A549 (cell line): Measurements from ENCODE around the gene CTU1. TPM values are rescaled to one million over a fixed set of nuclear protein-coding genes. Genes with fewer than 3 reads are reported as not detected.

Source experiments
- ATAC-seq, 2 experiments: fragments of 200-7000 bp in 1 of 2; fragments of >200 bp in 1 of 2; cut with Nextera tagmentation in 1 of 2; cut with Tn5 transposase in 1 of 2; 3 replicates each; pipeline versions ENCODE4 v1.8.0 to v1.9.1; 2018 to 2020; ENCODE audit warnings: mild to moderate bottlenecking in 1 of 2, moderate library complexity in 1 of 2
- CTCF ChIA-PET: fragments of 300-600 bp; sonication (Branson Sonifier 250); formaldehyde crosslinking; extraction: SDS; loops from one replicate; lab custom pipeline; 2021; ENCODE audit warnings: antibody characterized with exemption, inconsistent platforms; lab: Yijun Ruan, JAX
- POLR2A ChIA-PET: fragments of 350-600 bp; formaldehyde crosslinking; extraction: SDS; loops from one replicate; lab custom pipeline; 2021; ENCODE audit warnings: antibody characterized with exemption, inconsistent platforms; lab: Yijun Ruan, JAX
- DNase-seq, 2 experiments: peaks; one replicate each; pipeline versions ENCODE4 v3.0.0 to v3.0.0-alpha.2; 2011 to 2016; ENCODE audit warnings: low read depth in 1 of 2, low spot score in 1 of 2
- FAIRE-seq: peaks from 2 replicates; lab custom pipeline; 2011; peaks lifted over from hg19 to GRCh38; lab: Jason Lieb, UNC
- H3K27ac ChIP-seq, 2 experiments: fragments of >200 bp; sonication (Bioruptor Twin); formaldehyde crosslinking; 3 replicates each; pipeline ENCODE4 v1.5.1; 2016 to 2017
- H3K4me1 ChIP-seq: fragments of >200 bp; sonication (Bioruptor Twin); formaldehyde crosslinking; 3 replicates; pipeline ENCODE4 v1.6.1; 2016
- H3K4me2 ChIP-seq: fragments of >200 bp; sonication (Bioruptor Twin); formaldehyde crosslinking; 3 replicates; pipeline ENCODE4 v1.6.1; 2016
- H3K4me3 ChIP-seq: fragments of >200 bp; sonication (Bioruptor Twin); formaldehyde crosslinking; 3 replicates; pipeline ENCODE4 v1.5.1; 2016
- H3K9me3 ChIP-seq: fragments of >200 bp; sonication (Bioruptor Twin); formaldehyde crosslinking; 3 replicates; pipeline ENCODE4 v1.6.1; 2016
- BHLHE40 ChIP-seq: IDR thresholded peaks from 2 replicates; pipeline ENCODE4 v1.6.1; 2012; ENCODE audit warnings: low read depth, low read length, inconsistent platforms
- CBX8 ChIP-seq: fragments of 200-600 bp; sonication (generic); IDR thresholded peaks from 2 replicates; pipeline ENCODE4 v1.6.1; 2016
- CEBPB ChIP-seq, 2 experiments: fragments of >200 bp in 1 of 2; sonication (Bioruptor Twin) in 1 of 2; formaldehyde crosslinking in 1 of 2; IDR thresholded peaks; 2 replicates each; pipeline ENCODE4 v1.6.1; 2012 to 2016
- CHD2 ChIP-seq: fragments of 150-350 bp; IDR thresholded peaks from 2 replicates; pipeline ENCODE4 v1.6.1; 2014; ENCODE audit warnings: low read length; ENCODE audit not compliant: partially characterized antibody
- HDAC2 ChIP-seq: fragments of 200-600 bp; sonication (generic); IDR thresholded peaks from 2 replicates; pipeline ENCODE4 v1.6.1; 2016
- HOXB5 ChIP-seq: fragments of 250-450 bp; sonication (Bioruptor Pico); IDR thresholded peaks from 2 replicates; pipeline ENCODE4 v1.5.0; 2020; ENCODE audit warnings: mild to moderate bottlenecking, moderate library complexity
- KDM1A ChIP-seq: fragments of 200-600 bp; sonication (generic); IDR thresholded peaks from 2 replicates; pipeline ENCODE4 v1.6.1; 2016; ENCODE audit warnings: low read depth, mild to moderate bottlenecking
- MAFK ChIP-seq: fragments of 450-650 bp; IDR thresholded peaks from 2 replicates; pipeline ENCODE4 v1.6.1; 2014; ENCODE audit not compliant: partially characterized antibody
- MAX ChIP-seq: IDR thresholded peaks from 2 replicates; pipeline ENCODE4 v1.6.1; 2012
- MAZ ChIP-seq: fragments of 150-350 bp; IDR thresholded peaks from 2 replicates; pipeline ENCODE4 v1.6.1; 2014; ENCODE audit warnings: antibody characterized with exemption, low read depth, low read length, borderline replicate concordance
- MYC ChIP-seq: IDR thresholded peaks from 2 replicates; pipeline ENCODE4 v1.6.1; 2012; ENCODE audit warnings: mild to moderate bottlenecking, inconsistent platforms, low read length, improper control_type of control experiment, borderline replicate concordance
- NPAS2 ChIP-seq: fragments of 250-450 bp; sonication (Bioruptor Pico); IDR thresholded peaks from 2 replicates; pipeline ENCODE4 v1.8.0; 2022; ENCODE audit warnings: mild to moderate bottlenecking, moderate library complexity, borderline replicate concordance
- PBX3 ChIP-seq: IDR thresholded peaks from 2 replicates; pipeline ENCODE4 v1.6.1; 2012
- RFX5 ChIP-seq: fragments of 450-650 bp; IDR thresholded peaks from 2 replicates; pipeline ENCODE4 v1.7.1; 2014; ENCODE audit warnings: antibody characterized with exemption, mild to moderate bottlenecking, moderate library complexity
- RNF2 ChIP-seq: fragments of 200-600 bp; sonication (generic); IDR thresholded peaks from 2 replicates; pipeline ENCODE4 v1.6.1; 2016; ENCODE audit warnings: low read depth, mild to moderate bottlenecking, antibody characterized with exemption, moderate library complexity, borderline replicate concordance
- SREBF2 ChIP-seq: fragments of 450-650 bp; IDR thresholded peaks from 2 replicates; pipeline ENCODE4 v1.6.1; 2014; ENCODE audit warnings: mild to moderate bottlenecking, moderate library complexity
- TFCP2L1 ChIP-seq: fragments of 250-450 bp; sonication (Bioruptor Pico); IDR thresholded peaks from 2 replicates; pipeline ENCODE4 v1.5.0; 2021; ENCODE audit warnings: mild to moderate bottlenecking
- ZC3H11A ChIP-seq: fragments of 450-650 bp; IDR thresholded peaks from 2 replicates; pipeline ENCODE4 v1.6.1; 2014; ENCODE audit warnings: antibody characterized with exemption, mild to moderate bottlenecking
- ZFP36 ChIP-seq: fragments of 450-650 bp; IDR thresholded peaks from 2 replicates; pipeline ENCODE4 v1.6.1; 2014; ENCODE audit warnings: borderline replicate concordance; ENCODE audit not compliant: partially characterized antibody
- WGBS: methylation state at CpG from one replicate; pipeline ENCODE4 v1.1.6; 2017; ENCODE audit errors: missing lambda C conversion rate; 5-methylcytosine and 5-hydroxymethylcytosine counted together
- polyA plus RNA-seq, 4 experiments: library from polyadenylated mRNA; depleted of rRNA in 3 of 4; stranded (reverse); fragments of >200 nt; fragmentation: RNase III in 1 of 4; extraction: RNeasy Plus Mini Kit Qiagen cat#74134 plus additional on column Dnase treatment in 1 of 4; gene quantifications; 2 replicates in 3 of 4; 3 replicates in 1 of 4; pipeline ENCODE4 v1.2.3, GENCODE V29; 2011 to 2017
- TF ChIP-seq, protein P1 (sequence below): fragments of 200-600 bp; sonication (generic); IDR thresholded peaks from 2 replicates; pipeline ENCODE4 v1.6.1; 2016; ENCODE audit warnings: antibody characterized with exemption, mild to moderate bottlenecking, moderate library complexity
- TF ChIP-seq, protein P2 (sequence below): fragments of 150-350 bp; IDR thresholded peaks from 2 replicates; pipeline ENCODE4 v1.6.1; 2014; ENCODE audit warnings: low read depth, mild to moderate bottlenecking, low read length

Gene CTU1
- polyA plus RNA-seq, 2 of the 4 experiments (the other 2 are of a cell fraction), result 4.5 to 7.4 TPM

GRCh38 chr19:51098365-51099046, 9.7 kb downstream of the CTU1 start:
- TF ChIP-seq, protein P1, sequence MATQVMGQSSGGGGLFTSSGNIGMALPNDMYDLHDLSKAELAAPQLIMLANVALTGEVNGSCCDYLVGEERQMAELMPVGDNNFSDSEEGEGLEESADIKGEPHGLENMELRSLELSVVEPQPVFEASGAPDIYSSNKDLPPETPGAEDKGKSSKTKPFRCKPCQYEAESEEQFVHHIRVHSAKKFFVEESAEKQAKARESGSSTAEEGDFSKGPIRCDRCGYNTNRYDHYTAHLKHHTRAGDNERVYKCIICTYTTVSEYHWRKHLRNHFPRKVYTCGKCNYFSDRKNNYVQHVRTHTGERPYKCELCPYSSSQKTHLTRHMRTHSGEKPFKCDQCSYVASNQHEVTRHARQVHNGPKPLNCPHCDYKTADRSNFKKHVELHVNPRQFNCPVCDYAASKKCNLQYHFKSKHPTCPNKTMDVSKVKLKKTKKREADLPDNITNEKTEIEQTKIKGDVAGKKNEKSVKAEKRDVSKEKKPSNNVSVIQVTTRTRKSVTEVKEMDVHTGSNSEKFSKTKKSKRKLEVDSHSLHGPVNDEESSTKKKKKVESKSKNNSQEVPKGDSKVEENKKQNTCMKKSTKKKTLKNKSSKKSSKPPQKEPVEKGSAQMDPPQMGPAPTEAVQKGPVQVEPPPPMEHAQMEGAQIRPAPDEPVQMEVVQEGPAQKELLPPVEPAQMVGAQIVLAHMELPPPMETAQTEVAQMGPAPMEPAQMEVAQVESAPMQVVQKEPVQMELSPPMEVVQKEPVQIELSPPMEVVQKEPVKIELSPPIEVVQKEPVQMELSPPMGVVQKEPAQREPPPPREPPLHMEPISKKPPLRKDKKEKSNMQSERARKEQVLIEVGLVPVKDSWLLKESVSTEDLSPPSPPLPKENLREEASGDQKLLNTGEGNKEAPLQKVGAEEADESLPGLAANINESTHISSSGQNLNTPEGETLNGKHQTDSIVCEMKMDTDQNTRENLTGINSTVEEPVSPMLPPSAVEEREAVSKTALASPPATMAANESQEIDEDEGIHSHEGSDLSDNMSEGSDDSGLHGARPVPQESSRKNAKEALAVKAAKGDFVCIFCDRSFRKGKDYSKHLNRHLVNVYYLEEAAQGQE, result no peak
- TF ChIP-seq HOXB5 (no peak), NPAS2 (CRISPR knock-in tag) (no peak), TFCP2L1 (no peak), HDAC2 (no peak), RFX5 (no peak), ZC3H11A (no peak), ZFP36 (no peak), MAFK (no peak), MYC (no peak), CHD2 (no peak), PBX3 (no peak)
- FAIRE-seq, result no peak
- 96% methylated on average over 76 of the region's 78 CpGs for WGBS
- peaks cover 10% of the 10 kb centered on the region; the same call in 1 of the 3 replicates for H3K4me1 ChIP-seq
- H3K9me3 ChIP-seq, result no peaks in the 10 kb centered on the region
- no peak overlapping the region for H3K4me2 ChIP-seq
- no peak overlapping the region for H3K27ac ChIP-seq
- no peak for ATAC-seq
- no peak for DNase-seq
- ChIA-PET CTCF (interaction anchor here (0.6 to 9.7 kb wide), 2 partner anchors 79 to 571 kb away, joined by 4 to 147 read pairs; partner anchors contain the start of gene KLK10), POLR2A (no interaction called here)
- no peak overlapping the region for H3K4me3 ChIP-seq

DNA sequence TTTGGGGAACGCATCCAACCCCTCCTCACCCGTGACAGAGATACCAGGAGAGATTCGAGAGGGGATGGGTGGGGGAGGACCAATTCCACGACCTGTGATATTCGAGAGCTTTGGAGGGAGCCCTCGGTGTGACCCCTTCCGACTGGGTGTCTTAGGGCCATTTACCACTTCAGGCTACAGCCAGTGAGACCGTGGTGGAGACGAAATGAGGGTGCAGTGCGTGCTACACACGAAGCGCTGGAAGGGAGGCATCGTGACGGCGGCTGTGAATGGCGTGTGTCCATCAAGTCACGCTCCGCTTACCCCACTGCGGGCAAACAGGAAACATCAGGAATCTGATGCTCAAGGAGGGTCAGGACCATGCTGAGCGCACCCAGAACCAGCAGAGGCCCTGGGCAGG, 10.4 kb downstream of the CTU1 start:
- FAIRE-seq, result no peak
- H3K9me3 ChIP-seq, result no peaks in the 10 kb centered on the region
- peaks cover 10% of the 10 kb centered on the region; the same call in 1 of the 3 replicates for H3K4me1 ChIP-seq
- no peak overlapping the region for H3K4me2 ChIP-seq
- 76% methylated on average over 20 of the region's 20 CpGs for WGBS
- no peak overlapping the region for H3K4me3 ChIP-seq
- no peak overlapping the region for H3K27ac ChIP-seq
- POLR2A ChIA-PET, result no interaction called here
- CTCF ChIA-PET, result interaction anchor here (0.6 to 9.7 kb wide), 3 partner anchors 78 to 572 kb away, joined by 4 to 147 read pairs (median 4); partner anchors contain the start of gene KLK10
- DNase-seq, result no peak
- TF ChIP-seq KDM1A (no peak), HOXB5 (no peak), CBX8 (no peak), RNF2 (no peak), MAX (no peak), ZC3H11A (no peak), MAZ (no peak), BHLHE40 (no peak), SREBF2 (no peak), CEBPB (IDR thresholded peaks at IDR 0.05) (no peak)
- TF ChIP-seq, protein P2, sequence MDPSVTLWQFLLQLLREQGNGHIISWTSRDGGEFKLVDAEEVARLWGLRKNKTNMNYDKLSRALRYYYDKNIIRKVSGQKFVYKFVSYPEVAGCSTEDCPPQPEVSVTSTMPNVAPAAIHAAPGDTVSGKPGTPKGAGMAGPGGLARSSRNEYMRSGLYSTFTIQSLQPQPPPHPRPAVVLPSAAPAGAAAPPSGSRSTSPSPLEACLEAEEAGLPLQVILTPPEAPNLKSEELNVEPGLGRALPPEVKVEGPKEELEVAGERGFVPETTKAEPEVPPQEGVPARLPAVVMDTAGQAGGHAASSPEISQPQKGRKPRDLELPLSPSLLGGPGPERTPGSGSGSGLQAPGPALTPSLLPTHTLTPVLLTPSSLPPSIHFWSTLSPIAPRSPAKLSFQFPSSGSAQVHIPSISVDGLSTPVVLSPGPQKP, result no peak
- ATAC-seq, result no peak
